Measurements from ENCODE around the gene ZBTB34. TPM values are rescaled to one million over a fixed set of nuclear protein-coding genes. Genes with fewer than 3 reads are reported as not detected.

The ZBTB34 gene
- total RNA-seq, 4 donors from 2014 or later = 12.0 to 13.8 (median 13.1) TPM

GRCh38 chr9:126885131-126885641 is 24.7 kb downstream of the ZBTB34 start:
- 66 to 73% methylated on average over 6 of the region's 6 CpGs for WGBS, 2 donors
- intact Hi-C loops (cut with DNase I; ENCODE audit: low total_unique reads) = no loop called here
- DNase-seq (ENCODE audit: low spot score in 2 of 2) = no peak
- H3K4me3 ChIP-seq (ENCODE audit: low read depth, poor library complexity, severe bottlenecking) = no peak overlapping the region
- TF ChIP-seq POLR2A (IDR thresholded peaks at IDR 0.05) = no peak
- TF ChIP-seq, protein P1, sequence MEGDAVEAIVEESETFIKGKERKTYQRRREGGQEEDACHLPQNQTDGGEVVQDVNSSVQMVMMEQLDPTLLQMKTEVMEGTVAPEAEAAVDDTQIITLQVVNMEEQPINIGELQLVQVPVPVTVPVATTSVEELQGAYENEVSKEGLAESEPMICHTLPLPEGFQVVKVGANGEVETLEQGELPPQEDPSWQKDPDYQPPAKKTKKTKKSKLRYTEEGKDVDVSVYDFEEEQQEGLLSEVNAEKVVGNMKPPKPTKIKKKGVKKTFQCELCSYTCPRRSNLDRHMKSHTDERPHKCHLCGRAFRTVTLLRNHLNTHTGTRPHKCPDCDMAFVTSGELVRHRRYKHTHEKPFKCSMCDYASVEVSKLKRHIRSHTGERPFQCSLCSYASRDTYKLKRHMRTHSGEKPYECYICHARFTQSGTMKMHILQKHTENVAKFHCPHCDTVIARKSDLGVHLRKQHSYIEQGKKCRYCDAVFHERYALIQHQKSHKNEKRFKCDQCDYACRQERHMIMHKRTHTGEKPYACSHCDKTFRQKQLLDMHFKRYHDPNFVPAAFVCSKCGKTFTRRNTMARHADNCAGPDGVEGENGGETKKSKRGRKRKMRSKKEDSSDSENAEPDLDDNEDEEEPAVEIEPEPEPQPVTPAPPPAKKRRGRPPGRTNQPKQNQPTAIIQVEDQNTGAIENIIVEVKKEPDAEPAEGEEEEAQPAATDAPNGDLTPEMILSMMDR (IDR thresholded peaks at IDR 0.05) = no peak

- H3K4me3 ChIP-seq (ENCODE audit: low read depth, poor library complexity, severe bottlenecking) = no peak overlapping the region
- 85 to 87% methylated on average over 23 of the region's 23 CpGs for WGBS, 2 donors
- intact Hi-C loops (cut with DNase I; ENCODE audit: low total_unique reads) = no loop called here
- DNase-seq (ENCODE audit: low spot score in 2 of 2) = no peak
- TF ChIP-seq POLR2A (IDR thresholded peaks at IDR 0.05) = no peak
- TF ChIP-seq, protein P1 (IDR thresholded peaks at IDR 0.05) = no peak
These were observed 25.8 kb downstream of the ZBTB34 start for GRCh38 chr9:126886034-126886822.

GRCh38 chr9:126886897-126887296 is 26.5 kb downstream of the ZBTB34 start:
- intact Hi-C loops (cut with DNase I; ENCODE audit: low total_unique reads) = no loop called here
- TF ChIP-seq, protein P1 (IDR thresholded peaks at IDR 0.05) = no peak
- TF ChIP-seq POLR2A (IDR thresholded peaks at IDR 0.05) = no peak
- H3K4me3 ChIP-seq (ENCODE audit: low read depth, poor library complexity, severe bottlenecking) = no peak overlapping the region
- 61 to 78% methylated on average over 10 of the region's 10 CpGs for WGBS, 2 donors
- no peak for DNase-seq (ENCODE audit: low spot score in 2 of 2)

GRCh38 chr9:126891676-126892075 is 31.2 kb downstream of the ZBTB34 start:
- no peak for TF ChIP-seq POLR2A (IDR thresholded peaks at IDR 0.05)
- TF ChIP-seq, protein P1 (IDR thresholded peaks at IDR 0.05) = no peak
- DNase-seq (ENCODE audit: low spot score in 2 of 2) = no peak
- 53 to 59% methylated on average over 3 of the region's 3 CpGs for WGBS, 2 donors
- intact Hi-C loops (cut with DNase I; ENCODE audit: low total_unique reads) = no loop called here
- no peak overlapping the region for H3K4me3 ChIP-seq (ENCODE audit: low read depth, poor library complexity, severe bottlenecking)

DNA sequence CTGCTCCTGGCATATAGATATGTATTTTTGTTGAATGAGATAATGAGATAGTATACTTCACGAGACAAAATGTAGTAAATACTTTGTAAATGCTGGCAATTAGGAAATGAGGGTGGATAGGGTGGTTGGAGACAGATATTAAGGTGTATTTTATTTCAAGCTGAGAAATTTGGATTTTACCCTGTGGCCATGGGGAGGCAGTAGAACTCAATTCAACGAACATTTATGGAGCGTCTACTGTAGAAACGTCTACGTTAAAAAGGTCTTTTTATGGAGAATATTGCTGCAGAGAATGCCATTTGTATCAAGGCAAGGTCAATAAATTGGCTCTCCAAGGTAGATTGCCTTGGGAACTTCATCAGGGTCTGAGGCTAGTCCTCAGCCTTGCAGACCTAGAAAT is 32.6 kb downstream of the ZBTB34 start:
- intact Hi-C loops (cut with DNase I; ENCODE audit: low total_unique reads) = no loop called here
- no peak for DNase-seq (ENCODE audit: low spot score in 2 of 2)
- 43 to 64% methylated on average over 5 of the region's 5 CpGs for WGBS, 2 donors
- no peak for TF ChIP-seq POLR2A (IDR thresholded peaks at IDR 0.05)
- TF ChIP-seq, protein P1 (IDR thresholded peaks at IDR 0.05) = no peak
- no peak overlapping the region for H3K4me3 ChIP-seq (ENCODE audit: low read depth, poor library complexity, severe bottlenecking)
